GM12878 (cell line): ENCODE data around the gene NBEA.

Source experiments
- CTCF ChIP-seq, 3 experiments: IDR thresholded peaks in 2 of 3; conservative IDR thresholded peaks in 1 of 3; 2 replicates each; pipeline ENCODE4 v1.5.1; 2011; ENCODE audit warnings: low read depth in 3 of 3, low read length in 3 of 3, mild to moderate bottlenecking in 3 of 3, control low read depth in 2 of 3, moderate library complexity in 2 of 3, inconsistent platforms in 1 of 3, mixed read lengths in 1 of 3; ENCODE audit not compliant: control insufficient read depth in 2 of 3, insufficient read depth in 1 of 3; ENCODE audit errors: extremely low read depth in 1 of 3
- CUX1 ChIP-seq: IDR thresholded peaks from 2 replicates; pipeline ENCODE4 v1.6.1; 2012; ENCODE audit warnings: improper control_type of control experiment, low read depth, low read length; ENCODE audit not compliant: insufficient replicate concordance
- EP300 ChIP-seq, 2 experiments: fragments of 150-350 bp in 1 of 2; IDR thresholded peaks; 2 replicates each; pipeline ENCODE4 v1.6.1; 2011 to 2012; ENCODE audit warnings: low read depth in 2 of 2, low read length in 2 of 2, borderline replicate concordance in 1 of 2, improper control_type of control experiment in 1 of 2, inconsistent platforms in 1 of 2; ENCODE audit not compliant: control insufficient read depth in 1 of 2
- EZH2 ChIP-seq: IDR thresholded peaks from 2 replicates; pipeline ENCODE4 v1.6.1; 2012; ENCODE audit warnings: low read depth, mild to moderate bottlenecking, control low read depth, inconsistent platforms, low read length, borderline replicate concordance; ENCODE audit not compliant: control insufficient read depth
- JUNB ChIP-seq: IDR thresholded peaks from 2 replicates; pipeline ENCODE4 v1.6.1; 2016; ENCODE audit warnings: antibody characterized with exemption, mild to moderate bottlenecking
- MXI1 ChIP-seq: fragments of 150-350 bp; IDR thresholded peaks from 2 replicates; pipeline ENCODE4 v1.6.1; 2011; ENCODE audit warnings: low read depth, mild to moderate bottlenecking, inconsistent platforms, low read length, improper control_type of control experiment
- NFXL1 ChIP-seq: fragments of 450-650 bp; IDR thresholded peaks from 2 replicates; pipeline ENCODE4 v1.6.1; 2017; ENCODE audit warnings: antibody characterized with exemption, mild to moderate bottlenecking, borderline replicate concordance
- NFYA ChIP-seq: IDR thresholded peaks from 2 replicates; pipeline ENCODE4 v1.6.1; 2011; ENCODE audit warnings: low read depth, mild to moderate bottlenecking, low read length, improper control_type of control experiment, borderline replicate concordance
- POLR2A ChIP-seq: IDR thresholded peaks from 2 replicates; pipeline ENCODE4 v1.6.1; 2011; ENCODE audit warnings: low read depth, mild to moderate bottlenecking, low read length
- TAF1 ChIP-seq: IDR thresholded peaks from 2 replicates; pipeline ENCODE4 v1.6.1; 2011; ENCODE audit warnings: mild to moderate bottlenecking, low read depth, low read length, borderline replicate concordance
- TF ChIP-seq, protein P1 (sequence below): IDR thresholded peaks from 2 replicates; pipeline ENCODE4 v1.6.1; 2011; ENCODE audit warnings: low read depth, low read length, improper control_type of control experiment, borderline replicate concordance

GRCh38 chr13:35354882-35355281, 412.8 kb downstream of the NBEA start:
- no peak for TF ChIP-seq POLR2A
- no peak for TF ChIP-seq TAF1
- no peak for TF ChIP-seq CUX1
- no peak for TF ChIP-seq EZH2
- no peak for TF ChIP-seq CTCF (IDR thresholded peaks at IDR 0.05 in 2 of 3, conservative IDR thresholded peaks at IDR 0.05 in 1 of 3; ENCODE audit: control insufficient read depth in 2 of 3, extremely low read depth in 1 of 3, insufficient read depth in 1 of 3, low read depth in 3 of 3, low read length in 3 of 3)
- TF ChIP-seq MXI1, result no peak
- TF ChIP-seq EP300 (IDR thresholded peaks at IDR 0.05; ENCODE audit: borderline replicate concordance in 1 of 2, control insufficient read depth in 1 of 2, low read depth in 2 of 2, low read length in 2 of 2), result no peak
- TF ChIP-seq JUNB, result no peak
- TF ChIP-seq, protein P1, sequence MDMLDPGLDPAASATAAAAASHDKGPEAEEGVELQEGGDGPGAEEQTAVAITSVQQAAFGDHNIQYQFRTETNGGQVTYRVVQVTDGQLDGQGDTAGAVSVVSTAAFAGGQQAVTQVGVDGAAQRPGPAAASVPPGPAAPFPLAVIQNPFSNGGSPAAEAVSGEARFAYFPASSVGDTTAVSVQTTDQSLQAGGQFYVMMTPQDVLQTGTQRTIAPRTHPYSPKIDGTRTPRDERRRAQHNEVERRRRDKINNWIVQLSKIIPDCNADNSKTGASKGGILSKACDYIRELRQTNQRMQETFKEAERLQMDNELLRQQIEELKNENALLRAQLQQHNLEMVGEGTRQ, result no peak
- TF ChIP-seq NFXL1, result no peak
- no peak for TF ChIP-seq NFYA
